HepG2 (cell line): ENCODE measurements around the gene QPCT. TPM values are rescaled to one million over a fixed set of nuclear protein-coding genes. Genes with fewer than 3 reads are reported as not detected.

Experiments used
- KDM4B ChIP-seq: sonication (generic); formaldehyde crosslinking; IDR thresholded peaks from 2 replicates; pipeline ENCODE4 v1.4.0; 2020; ENCODE audit warnings: missing genetic modification reagents
- KLF16 ChIP-seq, 2 experiments: sonication (generic) in 1 of 2; formaldehyde crosslinking in 1 of 2; IDR thresholded peaks; 2 replicates each; pipeline versions ENCODE4 v1.6.1 to v1.8.0; 2016 to 2023; ENCODE audit warnings: missing genetic modification reagents in 2 of 2, missing compliant biosample characterization in 1 of 2
- SCMH1 ChIP-seq: sonication (generic); formaldehyde crosslinking; IDR thresholded peaks from 2 replicates; pipeline ENCODE4 v1.9.0; 2021; ENCODE audit warnings: missing genetic modification reagents, mild to moderate bottlenecking, borderline replicate concordance
- SMAD1 ChIP-seq: sonication (generic); formaldehyde crosslinking; IDR thresholded peaks from 2 replicates; pipeline ENCODE4 v1.4.0; 2020; ENCODE audit warnings: missing genetic modification reagents, low read depth, mild to moderate bottlenecking, borderline replicate concordance
- SUZ12 ChIP-seq: fragments of 150-350 bp; IDR thresholded peaks from 2 replicates; pipeline ENCODE4 v1.6.1; 2014; ENCODE audit warnings: low read depth, low read length
- U2AF1 ChIP-seq: fragments of 200-400 bp; formaldehyde crosslinking; optimal IDR thresholded peaks from 2 replicates; pipeline ENCODE3; 2017; ENCODE audit warnings: mild to moderate bottlenecking, low read depth, low read length
- ZNF124 ChIP-seq: sonication (generic); formaldehyde crosslinking; IDR thresholded peaks from 2 replicates; pipeline ENCODE4 v1.4.0; 2020; ENCODE audit warnings: missing genetic modification reagents
- ZNF282 ChIP-seq: fragments of 450-650 bp; IDR thresholded peaks from 2 replicates; pipeline ENCODE4 v1.6.1; 2018; ENCODE audit not compliant: partially characterized antibody
- ZNF292 ChIP-seq: sonication (generic); formaldehyde crosslinking; IDR thresholded peaks from 2 replicates; pipeline ENCODE4 v1.8.1; 2022; ENCODE audit warnings: mild to moderate bottlenecking, low read depth, missing genetic modification reagents, borderline replicate concordance
- polyA plus RNA-seq, 8 experiments: library from polyadenylated mRNA; depleted of rRNA in 3 of 8; stranded (reverse) in 7 of 8; unstranded in 1 of 8; fragments of >200 nt; fragmentation: Illumina TruSeq in 4 of 8; extraction: Trizol in 4 of 8; gene quantifications; 2 replicates each; pipeline versions ENCODE4 v1.2.1 to v1.2.3, GENCODE V29; 2011 to 2016; ENCODE audit warnings: low read depth in 4 of 8, missing spikeins in 1 of 8, mixed read lengths in 1 of 8; ENCODE audit not compliant: insufficient read depth in 1 of 8
- total RNA-seq, 5 experiments: library from RNA; depleted of rRNA; stranded (reverse); fragments of >200 nt; fragmentation: Illumina TruSeq; extraction: Trizol; gene quantifications; 2 replicates each; pipeline ENCODE4 v1.2.3, GENCODE V29; 2016; ENCODE audit warnings: low read depth in 1 of 5
- TF ChIP-seq, protein P1 (sequence below): IDR thresholded peaks from 2 replicates; pipeline ENCODE4 v1.6.1; 2016; ENCODE audit warnings: low read depth, borderline replicate concordance
- TF ChIP-seq, protein P2 (sequence below): sonication (generic); formaldehyde crosslinking; IDR thresholded peaks from 2 replicates; pipeline ENCODE4 v1.8.0; 2022; ENCODE audit warnings: missing genetic modification reagents, mild to moderate bottlenecking, moderate library complexity, borderline replicate concordance
- TF ChIP-seq, protein P3 (sequence below): sonication (generic); formaldehyde crosslinking; IDR thresholded peaks from 2 replicates; pipeline ENCODE4 v1.8.0; 2022; ENCODE audit warnings: missing genetic modification reagents, mild to moderate bottlenecking, borderline replicate concordance
- TF ChIP-seq, protein P4 (sequence below): sonication (generic); formaldehyde crosslinking; IDR thresholded peaks from 2 replicates; pipeline ENCODE4 v1.8.0; 2022; ENCODE audit warnings: mild to moderate bottlenecking, missing genetic modification reagents, moderate library complexity
- TF ChIP-seq, protein P5 (sequence below): sonication (generic); formaldehyde crosslinking; IDR thresholded peaks from 2 replicates; pipeline ENCODE4 v1.4.0; 2020; ENCODE audit warnings: missing genetic modification reagents
- TF ChIP-seq, protein P6 (sequence below): sonication (generic); formaldehyde crosslinking; IDR thresholded peaks from 2 replicates; pipeline ENCODE4 v1.4.0; 2020; ENCODE audit warnings: missing genetic modification reagents, borderline replicate concordance

The QPCT gene
- total and polyA plus RNA-seq, 2 of the 13 experiments (the other 11 are each of a cell fraction or from before 2014, with no cell fraction given), result 0.77 to 1.2 TPM

DNA sequence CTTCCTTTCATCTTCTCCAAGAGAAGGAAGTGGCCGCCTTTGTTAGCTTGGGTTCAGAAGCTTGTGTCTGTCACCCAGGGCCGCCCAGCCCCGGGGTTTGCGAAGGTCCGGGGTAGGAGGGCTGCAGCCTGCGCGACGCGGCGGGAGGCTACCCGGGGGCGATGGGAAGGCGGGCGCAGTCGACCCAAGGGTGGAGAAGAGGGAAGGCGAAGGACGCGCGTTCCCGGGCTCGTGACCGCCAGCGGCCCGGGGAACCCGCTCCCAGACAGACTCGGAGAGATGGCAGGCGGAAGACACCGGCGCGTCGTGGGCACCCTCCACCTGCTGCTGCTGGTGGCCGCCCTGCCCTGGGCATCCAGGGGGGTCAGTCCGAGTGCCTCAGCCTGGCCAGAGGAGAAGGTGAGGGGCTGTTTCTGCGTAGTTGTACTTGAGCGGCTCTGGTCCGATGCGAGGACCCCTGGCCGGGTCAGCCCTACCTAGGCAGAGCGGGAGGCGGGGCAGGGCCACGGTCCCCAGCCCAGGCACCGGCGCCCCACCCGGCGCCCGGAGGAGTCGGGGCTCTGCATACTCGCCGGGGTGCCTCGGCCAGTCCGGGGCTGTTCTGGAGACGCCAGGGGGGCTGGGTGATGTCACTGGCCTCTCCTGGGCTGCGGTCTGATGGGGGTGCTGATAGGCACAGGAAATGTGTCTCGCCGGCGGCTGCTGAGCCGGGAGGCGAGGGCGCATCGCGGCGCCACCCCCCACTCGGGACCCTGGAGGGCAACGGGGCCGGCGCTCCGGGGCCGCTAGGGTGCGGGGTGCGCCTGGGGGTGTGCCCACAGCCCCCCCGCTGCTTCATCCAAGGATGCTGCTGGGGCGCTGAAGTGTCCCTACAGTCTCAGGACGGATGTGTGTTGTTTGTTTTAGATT, at the start of gene QPCT (continued):
- TF ChIP-seq, protein P1, sequence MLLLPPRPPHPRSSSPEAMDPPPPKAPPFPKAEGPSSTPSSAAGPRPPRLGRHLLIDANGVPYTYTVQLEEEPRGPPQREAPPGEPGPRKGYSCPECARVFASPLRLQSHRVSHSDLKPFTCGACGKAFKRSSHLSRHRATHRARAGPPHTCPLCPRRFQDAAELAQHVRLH (CRISPR knock-in tag), result no peak
- TF ChIP-seq ZNF292 (CRISPR knock-in tag), result peak; percentile 31; the same call in 1 of the 2 replicates
- TF ChIP-seq SMAD1 (CRISPR knock-in tag), result no peak
- TF ChIP-seq KLF16 (CRISPR knock-in tag; IDR thresholded peaks at IDR 0.05), result 0 out of 4 replicates have a peak, but pooled peaks of 1 of the 2 experiments have one; percentile 18
- TF ChIP-seq, protein P2, sequence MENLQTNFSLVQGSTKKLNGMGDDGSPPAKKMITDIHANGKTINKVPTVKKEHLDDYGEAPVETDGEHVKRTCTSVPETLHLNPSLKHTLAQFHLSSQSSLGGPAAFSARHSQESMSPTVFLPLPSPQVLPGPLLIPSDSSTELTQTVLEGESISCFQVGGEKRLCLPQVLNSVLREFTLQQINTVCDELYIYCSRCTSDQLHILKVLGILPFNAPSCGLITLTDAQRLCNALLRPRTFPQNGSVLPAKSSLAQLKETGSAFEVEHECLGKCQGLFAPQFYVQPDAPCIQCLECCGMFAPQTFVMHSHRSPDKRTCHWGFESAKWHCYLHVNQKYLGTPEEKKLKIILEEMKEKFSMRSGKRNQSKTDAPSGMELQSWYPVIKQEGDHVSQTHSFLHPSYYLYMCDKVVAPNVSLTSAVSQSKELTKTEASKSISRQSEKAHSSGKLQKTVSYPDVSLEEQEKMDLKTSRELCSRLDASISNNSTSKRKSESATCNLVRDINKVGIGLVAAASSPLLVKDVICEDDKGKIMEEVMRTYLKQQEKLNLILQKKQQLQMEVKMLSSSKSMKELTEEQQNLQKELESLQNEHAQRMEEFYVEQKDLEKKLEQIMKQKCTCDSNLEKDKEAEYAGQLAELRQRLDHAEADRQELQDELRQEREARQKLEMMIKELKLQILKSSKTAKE (CRISPR knock-in tag), result no peak
- 0 out of 2 replicates have a peak, but pooled peaks have one; percentile 29 for TF ChIP-seq ZNF124 (CRISPR knock-in tag)
- no peak for TF ChIP-seq U2AF1
- TF ChIP-seq, protein P3, sequence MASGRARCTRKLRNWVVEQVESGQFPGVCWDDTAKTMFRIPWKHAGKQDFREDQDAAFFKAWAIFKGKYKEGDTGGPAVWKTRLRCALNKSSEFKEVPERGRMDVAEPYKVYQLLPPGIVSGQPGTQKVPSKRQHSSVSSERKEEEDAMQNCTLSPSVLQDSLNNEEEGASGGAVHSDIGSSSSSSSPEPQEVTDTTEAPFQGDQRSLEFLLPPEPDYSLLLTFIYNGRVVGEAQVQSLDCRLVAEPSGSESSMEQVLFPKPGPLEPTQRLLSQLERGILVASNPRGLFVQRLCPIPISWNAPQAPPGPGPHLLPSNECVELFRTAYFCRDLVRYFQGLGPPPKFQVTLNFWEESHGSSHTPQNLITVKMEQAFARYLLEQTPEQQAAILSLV (CRISPR knock-in tag), result peak; percentile 28; the same call in 1 of the 2 replicates
- no peak for TF ChIP-seq KDM4B (CRISPR knock-in tag)
- no peak for TF ChIP-seq SUZ12
- TF ChIP-seq SCMH1 (CRISPR knock-in tag), result no peak
- TF ChIP-seq, protein P4, sequence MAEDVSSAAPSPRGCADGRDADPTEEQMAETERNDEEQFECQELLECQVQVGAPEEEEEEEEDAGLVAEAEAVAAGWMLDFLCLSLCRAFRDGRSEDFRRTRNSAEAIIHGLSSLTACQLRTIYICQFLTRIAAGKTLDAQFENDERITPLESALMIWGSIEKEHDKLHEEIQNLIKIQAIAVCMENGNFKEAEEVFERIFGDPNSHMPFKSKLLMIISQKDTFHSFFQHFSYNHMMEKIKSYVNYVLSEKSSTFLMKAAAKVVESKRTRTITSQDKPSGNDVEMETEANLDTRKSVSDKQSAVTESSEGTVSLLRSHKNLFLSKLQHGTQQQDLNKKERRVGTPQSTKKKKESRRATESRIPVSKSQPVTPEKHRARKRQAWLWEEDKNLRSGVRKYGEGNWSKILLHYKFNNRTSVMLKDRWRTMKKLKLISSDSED (CRISPR knock-in tag), result no peak
- TF ChIP-seq, protein P5, sequence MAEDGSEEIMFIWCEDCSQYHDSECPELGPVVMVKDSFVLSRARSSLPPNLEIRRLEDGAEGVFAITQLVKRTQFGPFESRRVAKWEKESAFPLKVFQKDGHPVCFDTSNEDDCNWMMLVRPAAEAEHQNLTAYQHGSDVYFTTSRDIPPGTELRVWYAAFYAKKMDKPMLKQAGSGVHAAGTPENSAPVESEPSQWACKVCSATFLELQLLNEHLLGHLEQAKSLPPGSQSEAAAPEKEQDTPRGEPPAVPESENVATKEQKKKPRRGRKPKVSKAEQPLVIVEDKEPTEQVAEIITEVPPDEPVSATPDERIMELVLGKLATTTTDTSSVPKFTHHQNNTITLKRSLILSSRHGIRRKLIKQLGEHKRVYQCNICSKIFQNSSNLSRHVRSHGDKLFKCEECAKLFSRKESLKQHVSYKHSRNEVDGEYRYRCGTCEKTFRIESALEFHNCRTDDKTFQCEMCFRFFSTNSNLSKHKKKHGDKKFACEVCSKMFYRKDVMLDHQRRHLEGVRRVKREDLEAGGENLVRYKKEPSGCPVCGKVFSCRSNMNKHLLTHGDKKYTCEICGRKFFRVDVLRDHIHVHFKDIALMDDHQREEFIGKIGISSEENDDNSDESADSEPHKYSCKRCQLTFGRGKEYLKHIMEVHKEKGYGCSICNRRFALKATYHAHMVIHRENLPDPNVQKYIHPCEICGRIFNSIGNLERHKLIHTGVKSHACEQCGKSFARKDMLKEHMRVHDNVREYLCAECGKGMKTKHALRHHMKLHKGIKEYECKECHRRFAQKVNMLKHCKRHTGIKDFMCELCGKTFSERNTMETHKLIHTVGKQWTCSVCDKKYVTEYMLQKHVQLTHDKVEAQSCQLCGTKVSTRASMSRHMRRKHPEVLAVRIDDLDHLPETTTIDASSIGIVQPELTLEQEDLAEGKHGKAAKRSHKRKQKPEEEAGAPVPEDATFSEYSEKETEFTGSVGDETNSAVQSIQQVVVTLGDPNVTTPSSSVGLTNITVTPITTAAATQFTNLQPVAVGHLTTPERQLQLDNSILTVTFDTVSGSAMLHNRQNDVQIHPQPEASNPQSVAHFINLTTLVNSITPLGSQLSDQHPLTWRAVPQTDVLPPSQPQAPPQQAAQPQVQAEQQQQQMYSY (CRISPR knock-in tag), result no peak
- TF ChIP-seq, protein P6, sequence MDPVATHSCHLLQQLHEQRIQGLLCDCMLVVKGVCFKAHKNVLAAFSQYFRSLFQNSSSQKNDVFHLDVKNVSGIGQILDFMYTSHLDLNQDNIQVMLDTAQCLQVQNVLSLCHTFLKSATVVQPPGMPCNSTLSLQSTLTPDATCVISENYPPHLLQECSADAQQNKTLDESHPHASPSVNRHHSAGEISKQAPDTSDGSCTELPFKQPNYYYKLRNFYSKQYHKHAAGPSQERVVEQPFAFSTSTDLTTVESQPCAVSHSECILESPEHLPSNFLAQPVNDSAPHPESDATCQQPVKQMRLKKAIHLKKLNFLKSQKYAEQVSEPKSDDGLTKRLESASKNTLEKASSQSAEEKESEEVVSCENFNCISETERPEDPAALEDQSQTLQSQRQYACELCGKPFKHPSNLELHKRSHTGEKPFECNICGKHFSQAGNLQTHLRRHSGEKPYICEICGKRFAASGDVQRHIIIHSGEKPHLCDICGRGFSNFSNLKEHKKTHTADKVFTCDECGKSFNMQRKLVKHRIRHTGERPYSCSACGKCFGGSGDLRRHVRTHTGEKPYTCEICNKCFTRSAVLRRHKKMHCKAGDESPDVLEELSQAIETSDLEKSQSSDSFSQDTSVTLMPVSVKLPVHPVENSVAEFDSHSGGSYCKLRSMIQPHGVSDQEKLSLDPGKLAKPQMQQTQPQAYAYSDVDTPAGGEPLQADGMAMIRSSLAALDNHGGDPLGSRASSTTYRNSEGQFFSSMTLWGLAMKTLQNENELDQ (CRISPR knock-in tag), result no peak
- TF ChIP-seq ZNF282, result no peak
